CD4-positive, alpha-beta memory T cell (primary cell): ENCODE results near the gene INPP5A. TPM values are rescaled to one million over a fixed set of nuclear protein-coding genes. Genes with fewer than 3 reads are reported as not detected.

Source experiments
- CTCF ChIA-PET: fragments of 350-600 bp; sonication (Branson Sonifier 250); formaldehyde crosslinking; loops from one replicate; lab custom pipeline; 2021; ENCODE audit warnings: inconsistent platforms; ENCODE audit not compliant: partially characterized antibody; lab: Charles Lee
- POLR2A ChIA-PET: fragments of 350-600 bp; sonication (Branson Sonifier 250); formaldehyde crosslinking; loops from one replicate; lab custom pipeline; 2021; ENCODE audit not compliant: partially characterized antibody; lab: Charles Lee
- DNase-seq, 5 donors: peaks; one replicate each; pipeline versions ENCODE4 v3.0.0 to v3.0.0-alpha.2; 2020 to 2022; ENCODE audit warnings: mixed read lengths in 1 of 5
- H3K27ac ChIP-seq: one replicate; pipeline ENCODE4 v1.7.0; 2013; ENCODE audit warnings: low read depth, low read length
- H3K27me3 ChIP-seq: 2 replicates; pipeline ENCODE4 v1.7.0; 2013; ENCODE audit warnings: mild to moderate bottlenecking, low read length, moderate library complexity; ENCODE audit not compliant: insufficient read depth
- H3K36me3 ChIP-seq: 2 replicates; pipeline ENCODE4 v1.7.0; 2013; ENCODE audit warnings: mild to moderate bottlenecking, low read length, moderate library complexity; ENCODE audit not compliant: insufficient read depth
- H3K4me1 ChIP-seq: 2 replicates; pipeline ENCODE4 v1.7.0; 2013; ENCODE audit warnings: mild to moderate bottlenecking, low read length, moderate library complexity; ENCODE audit not compliant: insufficient read depth
- H3K4me3 ChIP-seq, 2 donors: one replicate each; pipeline ENCODE4 v1.7.0; 2013; ENCODE audit warnings: low read length in 2 of 2, mild to moderate bottlenecking in 1 of 2
- H3K9me3 ChIP-seq, 2 donors: one replicate each; pipeline ENCODE4 v1.7.0; 2013; ENCODE audit warnings: low read length in 2 of 2, control low read depth in 1 of 2; ENCODE audit not compliant: control insufficient read depth in 1 of 2
- H3K27ac Mint-ChIP-seq, 7 donors: one replicate each; pipeline ENCODE4 v1.8.0; 2020 to 2021; ENCODE audit warnings: mixed read lengths in 7 of 7, mild to moderate bottlenecking in 6 of 7, inconsistent platforms in 3 of 7, moderate library complexity in 3 of 7
- H3K27me3 Mint-ChIP-seq, 2 donors: one replicate each; pipeline ENCODE4 v1.8.0; 2020 to 2021; ENCODE audit warnings: mixed read lengths in 2 of 2
- H3K36me3 Mint-ChIP-seq, 2 donors: one replicate each; pipeline ENCODE4 v1.8.0; 2020 to 2021; ENCODE audit warnings: mixed read lengths in 2 of 2, inconsistent platforms in 1 of 2, mild to moderate bottlenecking in 1 of 2
- H3K4me1 Mint-ChIP-seq, 4 donors: one replicate each; pipeline ENCODE4 v1.8.0; 2020 to 2021; ENCODE audit warnings: mixed read lengths in 4 of 4, mild to moderate bottlenecking in 1 of 4
- H3K4me3 Mint-ChIP-seq, 8 donors: one replicate each; pipeline ENCODE4 v1.8.0; 2020 to 2021; ENCODE audit warnings: mixed read lengths in 8 of 8, mild to moderate bottlenecking in 7 of 8, moderate library complexity in 6 of 8, inconsistent platforms in 3 of 8
- H3K9me3 Mint-ChIP-seq, 8 donors: one replicate each; pipeline ENCODE4 v1.8.0; 2020 to 2021; ENCODE audit warnings: mixed read lengths in 8 of 8, mild to moderate bottlenecking in 5 of 8, inconsistent platforms in 3 of 8, moderate library complexity in 1 of 8
- intact Hi-C: fragments of 100-400 bp; cut with micrococcal nuclease; formaldehyde crosslinking; loops from one replicate; pipeline ENCODE4 v1.15.1; 2023
- polyA plus RNA-seq, 2 donors: library from polyadenylated mRNA; unstranded; fragments of 300-500 nt; fragmentation: Illumina TruSeq; gene quantifications; one replicate each; pipeline ENCODE4 v1.2.3, GENCODE V29; 2021
- total RNA-seq, 2 experiments: library from RNA; stranded (reverse); gene quantifications; one replicate each; pipeline ENCODE4 v1.2.3, GENCODE V29; 2021

The INPP5A gene
- total and polyA plus RNA-seq, 4 experiments from 2014 or later: 0.61 to 19.3 (median 10.8) TPM

GRCh38 chr10:132541129-132541528 is 3.5 kb downstream of the INPP5A start:
- no peaks in the 10 kb centered on the region for H3K36me3 ChIP-seq
- POLR2A ChIA-PET: no interaction called here
- H3K9me3 ChIP-seq: no peaks in the 10 kb centered on the region
- peak overlapping the region in 5 of 8 donors; percentile 36 to 81 (median 46) for H3K4me3 Mint-ChIP-seq
- peaks cover 3 to 5% of the 10 kb centered on the region in 2 donors for H3K36me3 Mint-ChIP-seq
- peak overlapping the region in 5 of 7 donors; percentile 57 to 89 (median 74) for H3K27ac Mint-ChIP-seq
- H3K27me3 Mint-ChIP-seq: no peaks in the 10 kb centered on the region
- H3K4me1 Mint-ChIP-seq: peaks cover 41 to 82% (median 63%) of the 10 kb centered on the region in 4 donors
- CTCF ChIA-PET: interaction anchor here (1.3 to 2.3 kb wide), 4 partner anchors 8 to 81 kb away, joined by 3 to 4 read pairs (median 4); no protein-coding TSS in a partner anchor
- H3K9me3 Mint-ChIP-seq: no peaks in the 10 kb centered on the region
- no peaks in the 10 kb centered on the region for H3K27me3 ChIP-seq
- H3K4me3 ChIP-seq: no peak overlapping the region
- DNase-seq: no peak
- H3K4me1 ChIP-seq: peaks cover 60% of the 10 kb centered on the region
- H3K27ac ChIP-seq: no peak overlapping the region
- intact Hi-C loops: no loop called here

GRCh38 chr10:132541601-132542011 is 4.0 kb downstream of the INPP5A start:
- Histone ChIP-seq H3K4me3 (no peak overlapping the region), H3K27ac (no peak overlapping the region), H3K27me3 (no peaks in the 10 kb centered on the region), H3K9me3 (no peaks in the 10 kb centered on the region), H3K36me3 (no peaks in the 10 kb centered on the region), H3K4me1 (peaks cover 55% of the 10 kb centered on the region)
- Mint-ChIP-seq H3K27ac (peak overlapping the region in 6 of 7 donors; percentile 57 to 89 (median 74)), H3K4me1 (peaks cover 38 to 83% (median 60%) of the 10 kb centered on the region in 4 donors), H3K4me3 (peak overlapping the region in 4 of 8 donors; percentile 42 to 75 (median 58)), H3K27me3 (no peaks in the 10 kb centered on the region), H3K9me3 (no peaks in the 10 kb centered on the region), H3K36me3 (peaks cover 3 to 5% of the 10 kb centered on the region in 2 donors)
- CTCF ChIA-PET: interaction anchor here (1.7 to 2.3 kb wide), 2 partner anchors 10 to 81 kb away, joined by 4 read pairs; no protein-coding TSS in a partner anchor
- intact Hi-C loops: no loop called here
- DNase-seq: no peak
- POLR2A ChIA-PET: no interaction called here

DNA sequence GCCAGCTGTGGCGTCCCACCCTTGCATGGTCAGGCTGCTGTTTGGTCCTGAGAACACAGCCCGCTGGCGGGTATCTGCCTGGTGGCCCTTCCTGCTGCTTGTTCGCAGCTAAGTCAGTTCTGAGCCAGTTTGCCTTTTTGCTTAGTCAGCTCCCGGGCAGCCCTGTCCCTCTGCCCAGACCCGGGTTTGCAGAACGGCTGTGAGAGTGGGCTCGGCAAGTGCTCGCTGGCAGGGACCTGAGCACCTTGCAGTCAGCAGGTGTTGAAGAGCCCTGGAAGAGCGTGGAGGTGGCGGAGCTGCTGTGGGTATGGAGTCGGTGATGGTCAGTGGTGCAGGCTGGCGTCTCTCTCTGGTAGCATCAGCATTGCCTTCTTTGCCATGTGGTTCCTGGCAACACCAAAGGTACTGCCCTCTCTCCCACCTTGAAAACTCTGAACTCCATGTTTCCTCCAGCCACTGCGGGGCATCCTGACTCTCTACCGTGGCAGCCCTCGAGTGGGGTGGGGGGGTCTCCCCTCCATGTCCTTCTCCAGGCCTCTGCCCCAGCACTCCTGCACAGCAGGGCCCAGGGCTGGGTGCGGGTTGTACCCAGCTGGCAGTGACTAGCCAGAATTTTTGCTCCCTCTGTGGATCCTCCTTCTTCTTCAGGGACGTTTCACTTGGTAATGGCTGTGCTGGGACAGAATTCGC is 4.6 kb downstream of the INPP5A start:
- Mint-ChIP-seq H3K9me3 (no peaks in the 10 kb centered on the region), H3K27me3 (no peaks in the 10 kb centered on the region), H3K36me3 (peaks cover 3 to 5% of the 10 kb centered on the region in 2 donors), H3K4me1 (peaks cover 38 to 89% (median 60%) of the 10 kb centered on the region in 4 donors), H3K27ac (peak overlapping the region in 4 of 7 donors; percentile 17 to 84 (median 68)), H3K4me3 (peak overlapping the region in 2 of 8 donors; percentile 21 to 75)
- ChIA-PET CTCF (interaction anchor here (1.7 to 2.3 kb wide), 2 partner anchors 9 to 82 kb away, joined by 4 read pairs; no protein-coding TSS in a partner anchor), POLR2A (no interaction called here)
- intact Hi-C loops: no loop called here
- H3K4me3 ChIP-seq: no peak overlapping the region
- H3K36me3 ChIP-seq: no peaks in the 10 kb centered on the region
- no peak for DNase-seq
- H3K9me3 ChIP-seq: no peaks in the 10 kb centered on the region
- peaks cover 58% of the 10 kb centered on the region for H3K4me1 ChIP-seq
- no peak overlapping the region for H3K27ac ChIP-seq
- no peaks in the 10 kb centered on the region for H3K27me3 ChIP-seq

- Histone ChIP-seq H3K4me3 (no peak overlapping the region), H3K36me3 (no peaks in the 10 kb centered on the region), H3K9me3 (no peaks in the 10 kb centered on the region), H3K27me3 (no peaks in the 10 kb centered on the region), H3K27ac (no peak overlapping the region), H3K4me1 (peaks cover 59% of the 10 kb centered on the region)
- H3K27ac Mint-ChIP-seq: peak overlapping the region in 4 of 7 donors; percentile 15 to 84 (median 48)
- POLR2A ChIA-PET: no interaction called here
- peaks cover 3 to 5% of the 10 kb centered on the region in 2 donors for H3K36me3 Mint-ChIP-seq
- H3K4me1 Mint-ChIP-seq: peaks cover 40 to 89% (median 60%) of the 10 kb centered on the region in 4 donors
- no peaks in the 10 kb centered on the region for H3K9me3 Mint-ChIP-seq
- DNase-seq: no peak
- H3K4me3 Mint-ChIP-seq: peak overlapping the region in 1 of 8 donors; percentile 43
- no peaks in the 10 kb centered on the region for H3K27me3 Mint-ChIP-seq
- intact Hi-C loops: no loop called here
- CTCF ChIA-PET: interaction anchor here (2.3 kb wide), 1 partner anchor 82 kb away, joined by 4 read pairs; no protein-coding TSS in a partner anchor
Measured at GRCh38 chr10:132542819-132543218, 5.2 kb downstream of the INPP5A start.

DNA sequence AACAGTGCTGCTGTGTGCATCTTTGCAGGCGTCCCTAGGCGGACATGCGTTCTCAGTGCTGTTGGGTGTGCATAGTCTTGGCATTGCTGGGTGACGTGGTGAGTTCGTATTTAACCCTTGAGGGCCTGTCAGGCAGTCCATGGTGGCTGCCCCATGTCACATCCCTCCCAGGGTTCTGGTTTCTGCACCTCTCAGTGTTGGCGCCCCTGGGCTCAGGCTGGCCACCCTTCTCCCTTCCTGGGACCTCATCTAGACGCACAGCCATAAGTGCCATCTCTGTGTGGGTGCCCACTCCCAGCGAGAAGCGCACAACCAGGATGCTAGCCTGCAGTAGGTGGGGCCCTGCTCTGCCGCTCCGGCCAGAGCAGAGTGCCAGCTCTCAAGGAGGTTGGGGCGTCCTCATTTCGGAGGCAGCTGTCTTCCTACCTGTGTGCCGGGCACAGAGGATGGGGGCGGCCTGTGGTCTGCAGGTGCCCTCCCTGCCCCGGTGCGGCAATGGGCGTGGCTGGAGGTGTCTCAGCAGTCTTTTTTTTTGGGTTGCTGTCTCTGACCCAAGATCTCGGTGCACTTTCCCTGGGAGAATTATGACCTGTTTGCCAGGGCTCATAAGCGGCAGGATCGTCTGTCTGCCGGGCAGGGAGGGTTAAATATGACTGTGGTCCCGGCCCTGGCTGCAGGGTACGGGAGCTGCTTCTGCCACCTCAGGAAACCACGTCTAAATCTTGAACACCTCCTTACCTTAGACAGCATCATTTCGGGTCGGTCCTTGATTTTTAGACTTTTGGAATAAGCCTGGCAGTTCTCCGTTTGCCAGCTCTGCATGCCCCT is 6.5 kb downstream of the INPP5A start:
- CTCF ChIA-PET: interaction anchor here (1.0 kb wide), 1 partner anchor 157 kb away, joined by 3 read pairs; no protein-coding TSS in a partner anchor
- Histone ChIP-seq H3K9me3 (no peaks in the 10 kb centered on the region), H3K27me3 (no peaks in the 10 kb centered on the region), H3K36me3 (no peaks in the 10 kb centered on the region), H3K4me3 (peak overlapping the region; percentile 11 to 42), H3K4me1 (peaks cover 48% of the 10 kb centered on the region), H3K27ac (peak overlapping the region; percentile 39)
- Mint-ChIP-seq H3K27ac (peak overlapping the region; percentile 71 to 99 (median 92)), H3K36me3 (peaks cover 3% of the 10 kb centered on the region in 2 donors), H3K27me3 (no peaks in the 10 kb centered on the region), H3K4me1 (peaks cover 35 to 79% (median 55%) of the 10 kb centered on the region in 4 donors), H3K4me3 (peak overlapping the region; percentile 86 to 99 (median 93)), H3K9me3 (no peaks in the 10 kb centered on the region)
- POLR2A ChIA-PET: no interaction called here
- DNase-seq: peak in 3 of 5 donors; percentile 30 to 37 (median 32)
- intact Hi-C loops: no loop called here

DNA sequence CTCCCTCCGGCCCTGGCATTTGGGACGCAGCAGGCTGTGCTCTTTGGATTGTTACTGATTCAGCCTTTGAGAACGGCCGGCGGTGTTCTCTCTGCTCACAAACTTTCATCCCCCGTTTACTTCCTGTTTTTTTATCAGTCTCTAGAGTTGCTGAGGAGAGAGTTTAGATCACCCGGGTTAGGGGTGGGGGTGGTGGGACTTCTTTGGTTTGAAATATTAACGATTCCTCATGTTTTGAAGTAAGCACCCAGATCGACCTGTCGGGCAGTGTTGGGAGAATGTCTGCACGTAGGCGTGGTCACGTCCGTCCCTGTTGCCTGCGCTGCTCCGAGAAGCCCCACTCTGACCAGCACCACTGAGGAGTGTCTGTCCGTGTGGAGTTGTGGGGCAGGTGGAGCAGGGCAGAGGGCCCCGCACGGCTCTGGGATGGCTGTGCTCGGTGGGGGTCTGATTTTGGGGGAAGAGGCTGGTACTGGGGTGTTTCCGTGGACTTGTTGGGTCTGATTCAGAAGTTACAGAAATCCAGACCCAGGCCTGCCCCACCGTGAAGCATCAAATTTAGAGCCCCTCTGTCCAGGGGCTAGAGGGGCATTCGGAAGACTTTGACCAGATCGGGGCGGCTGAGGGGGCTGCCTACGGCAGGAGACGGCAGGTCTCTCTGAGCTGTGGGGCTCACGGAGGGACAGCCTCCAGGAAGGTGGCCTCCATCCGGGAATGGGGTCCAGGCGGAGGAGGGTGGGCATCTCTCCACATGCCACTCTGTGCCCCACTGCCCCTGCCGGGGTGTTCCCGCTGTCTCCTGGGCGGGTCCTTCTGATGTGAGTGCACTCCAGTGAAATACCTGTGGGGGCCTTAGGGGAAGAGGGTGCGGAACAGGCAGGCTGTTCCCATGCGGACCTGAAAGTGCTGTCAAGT is 7.4 kb downstream of the INPP5A start:
- intact Hi-C loops: no loop called here
- CTCF ChIA-PET: interaction anchor here (1.0 kb wide), 1 partner anchor 158 kb away, joined by 3 read pairs; no protein-coding TSS in a partner anchor

More for the DNA sequence above, 7.4 kb downstream of the INPP5A start:
- peak overlapping the region; percentile 86 to 99 (median 93) for H3K4me3 Mint-ChIP-seq
- H3K27me3 Mint-ChIP-seq: no peaks in the 10 kb centered on the region
- no peaks in the 10 kb centered on the region for H3K9me3 Mint-ChIP-seq
- peak overlapping the region; percentile 71 to 99 (median 92) for H3K27ac Mint-ChIP-seq
- peak overlapping the region; percentile 11 to 42 for H3K4me3 ChIP-seq
- peaks cover 3% of the 10 kb centered on the region in 2 donors for H3K36me3 Mint-ChIP-seq
- peaks cover 39% of the 10 kb centered on the region for H3K4me1 ChIP-seq
- H3K27ac ChIP-seq: peak overlapping the region; percentile 39
- peaks cover 33 to 70% (median 51%) of the 10 kb centered on the region in 4 donors for H3K4me1 Mint-ChIP-seq
- H3K9me3 ChIP-seq: no peaks in the 10 kb centered on the region
- peak in 2 of 5 donors; percentile 30 to 44 for DNase-seq
- H3K27me3 ChIP-seq: no peaks in the 10 kb centered on the region
- no peaks in the 10 kb centered on the region for H3K36me3 ChIP-seq
- POLR2A ChIA-PET: no interaction called here
